HEK293 (cell line): ENCODE measurements around the gene FOXL2NB.

ENCODE experiments used
- CTCF ChIA-PET: fragments of 350-600 bp; formaldehyde crosslinking; extraction: SDS; loops from one replicate; lab custom pipeline; 2021; ENCODE audit warnings: antibody characterized with exemption; lab: Yijun Ruan, JAX
- POLR2A ChIA-PET: fragments of 300-600 bp; formaldehyde crosslinking; extraction: SDS; loops from one replicate; lab custom pipeline; 2020; ENCODE audit warnings: antibody characterized with exemption, inconsistent platforms; lab: Yijun Ruan, JAX
- H3K27ac ChIP-seq: fragments of 200-500 bp; sonication (Bioruptor generic); 2 replicates; pipeline ENCODE4 v1.5.1; 2014; ENCODE audit warnings: low read depth, low read length, control low read depth, inconsistent platforms; ENCODE audit errors: extremely low read depth
- H3K36me3 ChIP-seq, 2 experiments: fragments of 200-500 bp in 1 of 2; sonication (Bioruptor generic) in 1 of 2; 1 replicate in 1 of 2; 2 replicates in 1 of 2; pipeline ENCODE4 v1.5.1; 2014 to 2017; ENCODE audit warnings: inconsistent platforms in 2 of 2, low read length in 2 of 2; ENCODE audit not compliant: control insufficient read depth in 2 of 2, insufficient read depth in 1 of 2
- H3K4me1 ChIP-seq: fragments of 200-500 bp; sonication (Bioruptor generic); 2 replicates; pipeline ENCODE4 v1.5.1; 2014; ENCODE audit warnings: mild to moderate bottlenecking, low read length, inconsistent platforms; ENCODE audit not compliant: control insufficient read depth, insufficient read depth
- H3K4me3 ChIP-seq: 2 replicates; pipeline ENCODE4 v1.5.1; 2011; ENCODE audit warnings: low read depth, mild to moderate bottlenecking, control low read depth, low read length, moderate library complexity
- H3K9me3 ChIP-seq: fragments of 200-500 bp; sonication (Bioruptor generic); 2 replicates; pipeline ENCODE4 v1.5.1; 2014; ENCODE audit warnings: low read depth, low read length, inconsistent platforms; ENCODE audit not compliant: control insufficient read depth, insufficient read depth
- GFI1B ChIP-seq: fragments of 450-650 bp; formaldehyde crosslinking; IDR thresholded peaks from 2 replicates; pipeline ENCODE4 v1.5.1; 2016; ENCODE audit warnings: missing biosample characterization, missing genetic modification characterization
- HOXD13 ChIP-seq: sonication (generic); formaldehyde crosslinking; IDR thresholded peaks from 2 replicates; pipeline ENCODE4 v1.8.0; 2022; ENCODE audit warnings: missing genetic modification reagents, borderline replicate concordance
- MEIS1 ChIP-seq: sonication (generic); formaldehyde crosslinking; IDR thresholded peaks from 2 replicates; pipeline ENCODE4 v1.8.1; 2022; ENCODE audit warnings: missing genetic modification reagents, mild to moderate bottlenecking, borderline replicate concordance
- MZF1 ChIP-seq: fragments of 450-650 bp; formaldehyde crosslinking; IDR thresholded peaks from 2 replicates; pipeline ENCODE4 v1.5.1; 2017; ENCODE audit warnings: missing biosample characterization, missing genetic modification characterization, borderline replicate concordance
- OSR2 ChIP-seq: fragments of 450-650 bp; formaldehyde crosslinking; IDR thresholded peaks from 2 replicates; pipeline ENCODE4 v1.5.1; 2016; ENCODE audit warnings: missing biosample characterization, missing genetic modification characterization
- SALL2 ChIP-seq: fragments of 450-650 bp; formaldehyde crosslinking; IDR thresholded peaks from 2 replicates; pipeline ENCODE4 v1.5.0; 2017; ENCODE audit warnings: missing biosample characterization, mild to moderate bottlenecking, missing genetic modification characterization, borderline replicate concordance
- ZFP69B ChIP-seq: fragments of 450-650 bp; formaldehyde crosslinking; IDR thresholded peaks from 2 replicates; pipeline ENCODE4 v1.5.1; 2016; ENCODE audit warnings: missing biosample characterization, missing genetic modification characterization
- ZIC2 ChIP-seq: fragments of 450-650 bp; formaldehyde crosslinking; IDR thresholded peaks from 2 replicates; pipeline ENCODE4 v1.5.1; 2016; ENCODE audit warnings: missing biosample characterization, missing genetic modification characterization
- ZNF140 ChIP-seq: fragments of 450-650 bp; formaldehyde crosslinking; IDR thresholded peaks from 2 replicates; pipeline ENCODE4 v1.5.1; 2016; ENCODE audit warnings: missing biosample characterization, missing genetic modification characterization
- ZNF274 ChIP-seq, 2 experiments: fragments of 200-500 bp in 1 of 2; fragments of 450-650 bp in 1 of 2; sonication (Bioruptor generic) in 1 of 2; formaldehyde crosslinking in 1 of 2; IDR thresholded peaks; 2 replicates each; pipeline versions ENCODE4 v1.5.1 to v1.6.1; 2014 to 2016; ENCODE audit warnings: borderline replicate concordance in 1 of 2, inconsistent platforms in 1 of 2, low read length in 1 of 2, missing biosample characterization in 1 of 2, missing genetic modification characterization in 1 of 2
- ZNF311 ChIP-seq: fragments of 450-650 bp; formaldehyde crosslinking; IDR thresholded peaks from 2 replicates; pipeline ENCODE4 v1.5.1; 2017; ENCODE audit warnings: missing biosample characterization, missing genetic modification characterization, borderline replicate concordance
- ZNF324 ChIP-seq: fragments of 450-650 bp; formaldehyde crosslinking; IDR thresholded peaks from 2 replicates; pipeline ENCODE4 v1.5.1; 2016; ENCODE audit warnings: missing biosample characterization, missing genetic modification characterization
- ZNF521 ChIP-seq: fragments of 450-650 bp; formaldehyde crosslinking; IDR thresholded peaks from 2 replicates; pipeline ENCODE4 v1.5.1; 2017; ENCODE audit warnings: missing biosample characterization, mild to moderate bottlenecking, missing genetic modification characterization
- ZNF555 ChIP-seq: fragments of 450-650 bp; formaldehyde crosslinking; conservative IDR thresholded peaks from 2 replicates; pipeline ENCODE4 v1.5.1; 2017; ENCODE audit warnings: missing biosample characterization, mild to moderate bottlenecking, missing genetic modification characterization, inconsistent platforms
- ZNF654 ChIP-seq: fragments of 450-650 bp; formaldehyde crosslinking; IDR thresholded peaks from 2 replicates; pipeline ENCODE4 v1.5.1; 2016; ENCODE audit warnings: low read depth, missing biosample characterization, missing genetic modification characterization
- ZNF76 ChIP-seq: fragments of 450-650 bp; formaldehyde crosslinking; IDR thresholded peaks from 2 replicates; pipeline ENCODE4; 2016; ENCODE audit warnings: low read depth, missing biosample characterization, missing genetic modification characterization, borderline replicate concordance
- ZNF768 ChIP-seq: fragments of 450-650 bp; formaldehyde crosslinking; IDR thresholded peaks from 2 replicates; pipeline ENCODE4 v1.5.1; 2018; ENCODE audit warnings: missing biosample characterization, mild to moderate bottlenecking, missing genetic modification characterization
- ZNF776 ChIP-seq: fragments of 450-650 bp; formaldehyde crosslinking; IDR thresholded peaks from 2 replicates; pipeline ENCODE4 v1.5.0; 2017; ENCODE audit warnings: missing biosample characterization, missing genetic modification characterization, borderline replicate concordance
- ZNF843 ChIP-seq: fragments of 450-650 bp; formaldehyde crosslinking; IDR thresholded peaks from 2 replicates; pipeline ENCODE4 v1.5.1; 2016; ENCODE audit warnings: missing biosample characterization, missing genetic modification characterization
- ZSCAN23 ChIP-seq: fragments of 450-650 bp; formaldehyde crosslinking; IDR thresholded peaks from 2 replicates; pipeline ENCODE4 v1.5.1; 2016; ENCODE audit warnings: missing biosample characterization, missing genetic modification characterization
- TF ChIP-seq, protein P1 (sequence below): fragments of 450-650 bp; formaldehyde crosslinking; IDR thresholded peaks from 2 replicates; pipeline ENCODE4 v1.5.1; 2017; ENCODE audit warnings: missing biosample characterization, missing genetic modification characterization
- TF ChIP-seq, protein P2 (sequence below): fragments of 450-650 bp; formaldehyde crosslinking; IDR thresholded peaks from 2 replicates; pipeline ENCODE4 v1.5.1; 2017; ENCODE audit warnings: missing biosample characterization, missing genetic modification characterization
- TF ChIP-seq, protein P3 (sequence below): fragments of 450-650 bp; formaldehyde crosslinking; IDR thresholded peaks from 2 replicates; pipeline ENCODE4 v1.5.1; 2016; ENCODE audit warnings: missing biosample characterization, missing genetic modification characterization, low read depth
- TF ChIP-seq, protein P4 (sequence below): fragments of 450-650 bp; formaldehyde crosslinking; IDR thresholded peaks from 2 replicates; pipeline ENCODE4 v1.5.1; 2016; ENCODE audit warnings: missing biosample characterization, missing genetic modification characterization

FOXL2NB gene

DNA sequence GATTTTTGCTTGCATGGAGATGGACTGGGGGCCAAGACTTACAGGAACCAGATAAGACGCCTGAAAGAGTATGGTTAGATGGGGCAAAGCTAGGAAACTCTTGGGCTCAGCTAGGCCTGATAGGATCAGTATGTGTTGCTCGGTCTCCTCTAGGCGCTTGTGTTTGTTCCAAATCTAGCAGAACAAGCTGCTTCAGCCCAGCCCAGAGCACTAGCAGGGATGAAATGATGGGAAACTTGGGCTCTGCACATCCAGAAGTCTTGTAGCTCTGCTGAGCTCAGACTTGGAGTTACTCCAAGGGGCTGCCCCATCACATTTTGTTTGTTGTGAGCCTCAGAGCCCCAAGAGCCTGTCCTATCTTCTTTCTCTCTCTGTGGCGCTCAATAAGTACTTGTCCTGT is 34.8 kb upstream of the FOXL2NB start (continued):
- TF ChIP-seq, protein P1, sequence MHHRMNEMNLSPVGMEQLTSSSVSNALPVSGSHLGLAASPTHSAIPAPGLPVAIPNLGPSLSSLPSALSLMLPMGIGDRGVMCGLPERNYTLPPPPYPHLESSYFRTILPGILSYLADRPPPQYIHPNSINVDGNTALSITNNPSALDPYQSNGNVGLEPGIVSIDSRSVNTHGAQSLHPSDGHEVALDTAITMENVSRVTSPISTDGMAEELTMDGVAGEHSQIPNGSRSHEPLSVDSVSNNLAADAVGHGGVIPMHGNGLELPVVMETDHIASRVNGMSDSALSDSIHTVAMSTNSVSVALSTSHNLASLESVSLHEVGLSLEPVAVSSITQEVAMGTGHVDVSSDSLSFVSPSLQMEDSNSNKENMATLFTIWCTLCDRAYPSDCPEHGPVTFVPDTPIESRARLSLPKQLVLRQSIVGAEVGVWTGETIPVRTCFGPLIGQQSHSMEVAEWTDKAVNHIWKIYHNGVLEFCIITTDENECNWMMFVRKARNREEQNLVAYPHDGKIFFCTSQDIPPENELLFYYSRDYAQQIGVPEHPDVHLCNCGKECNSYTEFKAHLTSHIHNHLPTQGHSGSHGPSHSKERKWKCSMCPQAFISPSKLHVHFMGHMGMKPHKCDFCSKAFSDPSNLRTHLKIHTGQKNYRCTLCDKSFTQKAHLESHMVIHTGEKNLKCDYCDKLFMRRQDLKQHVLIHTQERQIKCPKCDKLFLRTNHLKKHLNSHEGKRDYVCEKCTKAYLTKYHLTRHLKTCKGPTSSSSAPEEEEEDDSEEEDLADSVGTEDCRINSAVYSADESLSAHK = no peak
- TF ChIP-seq ZNF654 (tag by site-specific recombination) = no peak
- no peak for TF ChIP-seq ZNF140 (tag by site-specific recombination)
- TF ChIP-seq, protein P2, sequence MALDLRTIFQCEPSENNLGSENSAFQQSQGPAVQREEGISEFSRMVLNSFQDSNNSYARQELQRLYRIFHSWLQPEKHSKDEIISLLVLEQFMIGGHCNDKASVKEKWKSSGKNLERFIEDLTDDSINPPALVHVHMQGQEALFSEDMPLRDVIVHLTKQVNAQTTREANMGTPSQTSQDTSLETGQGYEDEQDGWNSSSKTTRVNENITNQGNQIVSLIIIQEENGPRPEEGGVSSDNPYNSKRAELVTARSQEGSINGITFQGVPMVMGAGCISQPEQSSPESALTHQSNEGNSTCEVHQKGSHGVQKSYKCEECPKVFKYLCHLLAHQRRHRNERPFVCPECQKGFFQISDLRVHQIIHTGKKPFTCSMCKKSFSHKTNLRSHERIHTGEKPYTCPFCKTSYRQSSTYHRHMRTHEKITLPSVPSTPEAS = no peak
- TF ChIP-seq ZNF555 = no peak
- no peak for TF ChIP-seq ZNF311 (tag by site-specific recombination)
- TF ChIP-seq SALL2 (tag by site-specific recombination) = no peak
- no peak for TF ChIP-seq ZIC2 (tag by site-specific recombination)
- no peak for TF ChIP-seq ZNF521
- no peak for TF ChIP-seq HOXD13 (CRISPR knock-in tag)
- no peak for TF ChIP-seq ZNF76 (tag by site-specific recombination)
- TF ChIP-seq, protein P3, sequence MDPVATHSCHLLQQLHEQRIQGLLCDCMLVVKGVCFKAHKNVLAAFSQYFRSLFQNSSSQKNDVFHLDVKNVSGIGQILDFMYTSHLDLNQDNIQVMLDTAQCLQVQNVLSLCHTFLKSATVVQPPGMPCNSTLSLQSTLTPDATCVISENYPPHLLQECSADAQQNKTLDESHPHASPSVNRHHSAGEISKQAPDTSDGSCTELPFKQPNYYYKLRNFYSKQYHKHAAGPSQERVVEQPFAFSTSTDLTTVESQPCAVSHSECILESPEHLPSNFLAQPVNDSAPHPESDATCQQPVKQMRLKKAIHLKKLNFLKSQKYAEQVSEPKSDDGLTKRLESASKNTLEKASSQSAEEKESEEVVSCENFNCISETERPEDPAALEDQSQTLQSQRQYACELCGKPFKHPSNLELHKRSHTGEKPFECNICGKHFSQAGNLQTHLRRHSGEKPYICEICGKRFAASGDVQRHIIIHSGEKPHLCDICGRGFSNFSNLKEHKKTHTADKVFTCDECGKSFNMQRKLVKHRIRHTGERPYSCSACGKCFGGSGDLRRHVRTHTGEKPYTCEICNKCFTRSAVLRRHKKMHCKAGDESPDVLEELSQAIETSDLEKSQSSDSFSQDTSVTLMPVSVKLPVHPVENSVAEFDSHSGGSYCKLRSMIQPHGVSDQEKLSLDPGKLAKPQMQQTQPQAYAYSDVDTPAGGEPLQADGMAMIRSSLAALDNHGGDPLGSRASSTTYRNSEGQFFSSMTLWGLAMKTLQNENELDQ (tag by site-specific recombination) = no peak
- TF ChIP-seq OSR2 (tag by site-specific recombination) = no peak
- TF ChIP-seq ZNF843 (tag by site-specific recombination) = no peak
- TF ChIP-seq, all 188 proteins: peak for 0

DNA sequence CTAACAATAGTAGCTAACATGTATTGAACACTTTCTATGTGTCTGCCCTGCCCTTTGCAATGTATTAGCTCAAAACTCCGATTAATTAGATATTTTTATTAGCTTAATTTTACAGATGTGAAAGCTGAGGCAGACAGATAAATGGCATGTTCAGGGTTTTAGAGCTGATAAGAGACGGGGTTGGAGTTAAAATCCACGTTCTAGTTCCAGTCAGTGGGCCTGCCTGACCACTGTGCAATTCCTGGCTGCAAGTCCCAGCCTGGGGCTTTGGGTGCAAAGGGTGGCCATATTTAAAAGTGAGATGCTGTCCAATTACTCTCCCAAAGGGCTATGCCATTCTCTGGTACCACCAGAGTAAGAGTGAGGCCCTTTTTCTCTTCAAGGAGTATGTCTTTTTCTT is 33.3 kb upstream of the FOXL2NB start:
- Histone ChIP-seq H3K9me3 (no peaks in the 10 kb centered on the region), H3K4me3 (no peak overlapping the region), H3K4me1 (no peaks in the 10 kb centered on the region), H3K36me3 (no peaks in the 10 kb centered on the region), H3K27ac (no peak overlapping the region)
- ChIA-PET POLR2A (no interaction called here), CTCF (interaction anchor here (0.6 to 0.7 kb wide), 3 partner anchors 211 to 316 kb away, joined by 3 to 4 read pairs (median 3); no protein-coding TSS in a partner anchor)
- TF ChIP-seq ZSCAN23 = no peak
- no peak for TF ChIP-seq ZNF324
- no peak for TF ChIP-seq MEIS1 (CRISPR knock-in tag)
- TF ChIP-seq, protein P4, sequence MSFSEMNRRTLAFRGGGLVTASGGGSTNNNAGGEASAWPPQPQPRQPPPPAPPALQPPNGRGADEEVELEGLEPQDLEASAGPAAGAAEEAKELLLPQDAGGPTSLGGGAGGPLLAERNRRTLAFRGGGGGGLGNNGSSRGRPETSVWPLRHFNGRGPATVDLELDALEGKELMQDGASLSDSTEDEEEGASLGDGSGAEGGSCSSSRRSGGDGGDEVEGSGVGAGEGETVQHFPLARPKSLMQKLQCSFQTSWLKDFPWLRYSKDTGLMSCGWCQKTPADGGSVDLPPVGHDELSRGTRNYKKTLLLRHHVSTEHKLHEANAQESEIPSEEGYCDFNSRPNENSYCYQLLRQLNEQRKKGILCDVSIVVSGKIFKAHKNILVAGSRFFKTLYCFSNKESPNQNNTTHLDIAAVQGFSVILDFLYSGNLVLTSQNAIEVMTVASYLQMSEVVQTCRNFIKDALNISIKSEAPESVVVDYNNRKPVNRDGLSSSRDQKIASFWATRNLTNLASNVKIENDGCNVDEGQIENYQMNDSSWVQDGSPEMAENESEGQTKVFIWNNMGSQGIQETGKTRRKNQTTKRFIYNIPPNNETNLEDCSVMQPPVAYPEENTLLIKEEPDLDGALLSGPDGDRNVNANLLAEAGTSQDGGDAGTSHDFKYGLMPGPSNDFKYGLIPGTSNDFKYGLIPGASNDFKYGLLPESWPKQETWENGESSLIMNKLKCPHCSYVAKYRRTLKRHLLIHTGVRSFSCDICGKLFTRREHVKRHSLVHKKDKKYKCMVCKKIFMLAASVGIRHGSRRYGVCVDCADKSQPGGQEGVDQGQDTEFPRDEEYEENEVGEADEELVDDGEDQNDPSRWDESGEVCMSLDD (tag by site-specific recombination) = no peak
- TF ChIP-seq ZNF768 (tag by site-specific recombination) = no peak
- TF ChIP-seq, protein P2 = no peak
- TF ChIP-seq ZNF274 (IDR thresholded peaks at IDR 0.05; ENCODE audit: low read length) = no peak
- no peak for TF ChIP-seq ZNF274 (tag by site-specific recombination; IDR thresholded peaks at IDR 0.05; ENCODE audit: borderline replicate concordance)
- no peak for TF ChIP-seq ZNF776 (tag by site-specific recombination)
- TF ChIP-seq GFI1B (tag by site-specific recombination) = no peak
- TF ChIP-seq MZF1 = no peak
- no peak for TF ChIP-seq ZFP69B (tag by site-specific recombination)
